KMS-11 (cell line): ENCODE data around the gene CHRNA3.

ENCODE experiments used
- H2AFZ ChIP-seq: fragments of 200-600 bp; sonication (generic); 2 replicates; pipeline ENCODE4 v1.6.1; 2016; ENCODE audit warnings: antibody characterized with exemption, mixed run types, low read depth
- H3K27ac ChIP-seq: fragments of 200-600 bp; sonication (generic); 2 replicates; pipeline ENCODE4 v1.6.1; 2016; ENCODE audit warnings: mild to moderate bottlenecking, mixed run types
- H3K27me3 ChIP-seq: fragments of 200-600 bp; sonication (generic); 2 replicates; pipeline ENCODE4 v1.6.1; 2017; ENCODE audit warnings: mild to moderate bottlenecking, low read depth, mixed run types, moderate library complexity; ENCODE audit not compliant: insufficient read depth
- H3K36me3 ChIP-seq: fragments of 200-600 bp; sonication (generic); 2 replicates; pipeline ENCODE4 v1.6.1; 2017; ENCODE audit warnings: mild to moderate bottlenecking, mixed run types; ENCODE audit not compliant: insufficient read depth
- H3K4me1 ChIP-seq: fragments of 200-600 bp; sonication (generic); 2 replicates; pipeline ENCODE4 v1.6.1; 2016; ENCODE audit warnings: mild to moderate bottlenecking, low read depth, mixed run types; ENCODE audit not compliant: poor library complexity, severe bottlenecking
- H3K4me2 ChIP-seq: fragments of 200-600 bp; sonication (generic); 2 replicates; pipeline ENCODE4 v1.7.0; 2016; ENCODE audit warnings: mild to moderate bottlenecking, mixed run types
- H3K4me3 ChIP-seq: fragments of 200-600 bp; sonication (generic); IDR thresholded peaks from 2 replicates; pipeline ENCODE4 v1.6.1; 2017; ENCODE audit warnings: low read depth, low read length, mixed read lengths; ENCODE audit not compliant: insufficient read depth
- H3K79me2 ChIP-seq: fragments of 200-600 bp; sonication (generic); 2 replicates; pipeline ENCODE4 v1.6.1; 2016; ENCODE audit warnings: low read depth, mixed run types; ENCODE audit not compliant: insufficient read depth
- H3K9ac ChIP-seq: fragments of 200-600 bp; sonication (generic); 2 replicates; pipeline ENCODE4 v1.6.1; 2016; ENCODE audit warnings: mild to moderate bottlenecking, mixed run types
- H4K20me1 ChIP-seq: fragments of 200-600 bp; sonication (generic); 2 replicates; pipeline ENCODE4 v1.6.1; 2016; ENCODE audit warnings: mild to moderate bottlenecking, mixed run types; ENCODE audit not compliant: insufficient read depth
- CTCF ChIP-seq: fragments of 200-600 bp; sonication (generic); conservative IDR thresholded peaks from 2 replicates; pipeline ENCODE4 v1.6.1; 2017; ENCODE audit warnings: low read depth, mild to moderate bottlenecking, antibody characterized with exemption, low read length, moderate library complexity, mixed read lengths

CHRNA3 gene

GRCh38 chr15:78658823-78659222 lies 38.0 kb upstream of the CHRNA3 start:
- H3K4me3 ChIP-seq = no peak overlapping the region
- H3K27me3 ChIP-seq = no peaks in the 10 kb centered on the region
- H3K79me2 ChIP-seq = no peaks in the 10 kb centered on the region
- no peak overlapping the region for H3K27ac ChIP-seq
- no peak overlapping the region for H3K9ac ChIP-seq
- H3K4me1 ChIP-seq = no peaks in the 10 kb centered on the region
- no peak overlapping the region for H2AFZ ChIP-seq
- no peak overlapping the region for H3K4me2 ChIP-seq
- no peaks in the 10 kb centered on the region for H3K36me3 ChIP-seq
- H4K20me1 ChIP-seq = no peaks in the 10 kb centered on the region
- no peak for TF ChIP-seq CTCF

- no peak overlapping the region for H3K9ac ChIP-seq
- no peaks in the 10 kb centered on the region for H4K20me1 ChIP-seq
- H3K79me2 ChIP-seq = no peaks in the 10 kb centered on the region
- H3K27ac ChIP-seq = no peak overlapping the region
- no peak overlapping the region for H3K4me2 ChIP-seq
- no peak overlapping the region for H3K4me3 ChIP-seq
- H3K4me1 ChIP-seq = no peaks in the 10 kb centered on the region
- TF ChIP-seq CTCF = no peak
- H3K36me3 ChIP-seq = no peaks in the 10 kb centered on the region
- no peak overlapping the region for H2AFZ ChIP-seq
- no peaks in the 10 kb centered on the region for H3K27me3 ChIP-seq
Observed at GRCh38 chr15:78654272-78654671, 33.5 kb upstream of the CHRNA3 start.

- Histone ChIP-seq H3K9ac (no peak overlapping the region), H3K36me3 (no peaks in the 10 kb centered on the region)
Observed at GRCh38 chr15:78651930-78652615, 31.3 kb upstream of the CHRNA3 start.

GRCh38 chr15:78651007-78651406 lies 30.2 kb upstream of the CHRNA3 start:
- no peak for TF ChIP-seq CTCF
- H3K4me3 ChIP-seq = no peak overlapping the region
- no peak overlapping the region for H2AFZ ChIP-seq
- H3K79me2 ChIP-seq = no peaks in the 10 kb centered on the region
- H3K9ac ChIP-seq = no peak overlapping the region
- H4K20me1 ChIP-seq = no peaks in the 10 kb centered on the region
- H3K4me1 ChIP-seq = no peaks in the 10 kb centered on the region
- H3K36me3 ChIP-seq = no peaks in the 10 kb centered on the region
- no peak overlapping the region for H3K4me2 ChIP-seq
- no peak overlapping the region for H3K27ac ChIP-seq
- no peaks in the 10 kb centered on the region for H3K27me3 ChIP-seq

More at GRCh38 chr15:78651930-78652615, 31.3 kb upstream of the CHRNA3 start:
- H4K20me1 ChIP-seq = no peaks in the 10 kb centered on the region
- no peak overlapping the region for H3K4me2 ChIP-seq
- no peaks in the 10 kb centered on the region for H3K79me2 ChIP-seq
- H3K4me3 ChIP-seq = no peak overlapping the region
- H3K27me3 ChIP-seq = no peaks in the 10 kb centered on the region
- no peak for TF ChIP-seq CTCF
- no peak overlapping the region for H3K27ac ChIP-seq
- H3K4me1 ChIP-seq = no peaks in the 10 kb centered on the region
- no peak overlapping the region for H2AFZ ChIP-seq
